GM23338 (cell line): Measurements from ENCODE around the gene ZBTB6.

Source experiments
- CREB1 ChIP-seq: fragments of 250-450 bp; sonication (Bioruptor Pico); IDR thresholded peaks from 2 replicates; pipeline ENCODE4 v1.5.0; 2020; ENCODE audit warnings: low read depth, mild to moderate bottlenecking, moderate library complexity
- CTCF ChIP-seq, 2 experiments: fragments of 200-600 bp in 1 of 2; sonication (generic) in 1 of 2; conservative IDR thresholded peaks; 2 replicates each; pipeline versions ENCODE4 v1.5.1 to v1.6.1; 2016 to 2017; ENCODE audit warnings: antibody characterized with exemption in 2 of 2, low read depth in 2 of 2, mild to moderate bottlenecking in 2 of 2, moderate library complexity in 1 of 2
- EZH2 ChIP-seq: fragments of 200-600 bp; sonication (generic); IDR thresholded peaks from one replicate; pipeline ENCODE4 v1.8.0; 2017; ENCODE audit warnings: antibody characterized with exemption, mild to moderate bottlenecking, low read depth; ENCODE audit not compliant: unreplicated experiment
- EZH2phosphoT487 ChIP-seq: fragments of 200-600 bp; sonication (generic); IDR thresholded peaks from one replicate; pipeline ENCODE4 v1.8.1; 2018; ENCODE audit warnings: antibody characterized with exemption; ENCODE audit not compliant: unreplicated experiment
- JUNB ChIP-seq: IDR thresholded peaks from one replicate; pipeline ENCODE4 v1.6.1; 2016; ENCODE audit warnings: antibody characterized with exemption; ENCODE audit not compliant: unreplicated experiment
- POLR2AphosphoS5 ChIP-seq: IDR thresholded peaks from 2 replicates; pipeline ENCODE4 v1.6.1; 2016; ENCODE audit warnings: antibody characterized with exemption, low read depth
- REST ChIP-seq: IDR thresholded peaks from one replicate; pipeline ENCODE4 v1.6.1; 2018; ENCODE audit warnings: antibody characterized with exemption; ENCODE audit not compliant: unreplicated experiment
- STAT1 ChIP-seq: IDR thresholded peaks from one replicate; pipeline ENCODE4 v1.6.1; 2016; ENCODE audit warnings: antibody characterized with exemption; ENCODE audit not compliant: unreplicated experiment
- ZNF114 ChIP-seq: fragments of 250-450 bp; sonication (Bioruptor Pico); IDR thresholded peaks from 2 replicates; pipeline ENCODE4 v1.5.0; 2020; ENCODE audit warnings: mild to moderate bottlenecking, moderate library complexity
- ZNF331 ChIP-seq: fragments of 250-450 bp; sonication (Bioruptor Pico); IDR thresholded peaks from 2 replicates; pipeline ENCODE4 v1.5.0; 2020; ENCODE audit warnings: low read depth, mild to moderate bottlenecking, moderate library complexity

DNA sequence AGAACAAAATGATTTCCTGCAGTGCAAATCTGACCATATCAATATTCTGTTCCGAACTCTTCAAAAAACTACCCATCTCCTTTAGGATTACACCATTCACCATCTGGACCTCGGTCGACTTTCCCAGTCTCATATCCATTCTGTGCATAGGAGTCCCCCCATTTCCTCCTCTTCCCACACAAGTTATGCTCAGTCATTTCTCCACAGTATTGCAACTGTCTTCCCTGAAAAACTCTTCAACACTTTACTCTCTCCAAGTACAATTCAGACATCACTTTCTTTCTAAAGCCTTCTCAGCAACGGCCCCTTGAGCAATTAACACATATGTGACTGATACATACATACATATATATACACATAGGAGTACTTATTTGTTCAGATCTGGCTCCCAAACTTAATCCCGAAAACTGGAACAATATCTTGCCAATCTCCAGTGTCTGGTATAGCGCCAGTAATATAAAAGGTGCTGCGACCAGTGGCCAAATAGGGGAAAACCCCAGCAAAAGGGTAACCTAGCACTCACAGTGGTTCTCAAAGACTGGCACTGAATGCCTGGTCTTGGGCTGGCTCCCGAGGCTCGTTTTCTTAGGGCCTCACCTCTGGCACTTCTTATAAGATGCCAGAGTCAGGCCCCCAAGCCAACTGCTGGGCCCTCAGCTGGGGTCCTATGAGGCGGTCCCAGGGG, 17.6 kb upstream of the ZBTB6 start:
- TF ChIP-seq CTCF (conservative IDR thresholded peaks at IDR 0.05; ENCODE audit: low read depth in 2 of 2) (peak in 1 of 2 experiments; percentile 35; a peak in 1 of 4 replicates), EZH2 (no peak), POLR2AphosphoS5 (no peak), ZNF331 (CRISPR knock-in tag) (no peak), CREB1 (CRISPR knock-in tag) (no peak), JUNB (no peak), REST (no peak), STAT1 (no peak), EZH2phosphoT487 (no peak), ZNF114 (no peak)
